Bronchial epithelial cell (primary cell): ENCODE data around the gene AKT3. TPM values are rescaled to one million over a fixed set of nuclear protein-coding genes. Genes with fewer than 3 reads are reported as not detected.

ENCODE experiments used
- DNase-seq: peaks from one replicate; pipeline ENCODE4 v3.0.0-alpha.2; 2010; ENCODE audit warnings: low read depth
- FAIRE-seq: peaks from 2 replicates; lab custom pipeline; 2011; peaks lifted over from hg19 to GRCh38; lab: Jason Lieb, UNC
- H3K27me3 ChIP-seq: 2 replicates; pipeline ENCODE4 v1.5.1; 2011; ENCODE audit warnings: low read length; ENCODE audit not compliant: control insufficient read depth, insufficient read depth
- H3K36me3 ChIP-seq: 2 replicates; pipeline ENCODE4 v1.5.1; 2011; ENCODE audit warnings: low read length; ENCODE audit not compliant: control insufficient read depth, insufficient read depth
- H3K4me3 ChIP-seq: 2 replicates; pipeline ENCODE4 v1.5.1; 2011; ENCODE audit warnings: mild to moderate bottlenecking, low read depth, low read length, control low read depth
- total RNA-seq: library from RNA; depleted of rRNA; stranded (reverse); fragments of >200 nt; gene quantifications from 2 replicates; pipeline ENCODE4 v1.2.1, GENCODE V29; 2014
- TF ChIP-seq, protein P1 (sequence below): IDR thresholded peaks from 2 replicates; pipeline ENCODE4 v1.5.1; 2011; ENCODE audit warnings: mild to moderate bottlenecking, moderate library complexity, low read length, control low read depth, inconsistent platforms; ENCODE audit not compliant: insufficient read depth, severe bottlenecking

Gene AKT3
- total RNA-seq, 1 donor from 2014 or later, result 7.9 TPM

DNA sequence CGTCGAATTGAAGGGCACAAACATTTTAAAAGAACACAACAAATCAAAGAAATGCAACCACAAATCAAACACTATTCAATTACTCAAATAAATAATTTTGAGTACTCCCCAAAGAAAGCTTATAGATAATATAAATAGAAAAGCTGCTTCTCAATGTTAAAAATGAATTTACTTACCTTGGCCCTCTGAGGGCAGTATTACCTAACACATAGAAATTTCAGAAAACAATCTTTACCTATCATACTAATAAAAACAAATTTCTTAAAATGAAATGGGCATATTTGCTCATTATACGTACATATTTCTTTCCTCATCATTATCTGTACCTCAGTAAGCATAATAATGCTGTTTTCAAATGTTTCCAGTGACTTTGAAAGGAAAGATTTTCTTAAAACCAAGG, 141.8 kb downstream of the AKT3 start:
- TF ChIP-seq, protein P1, sequence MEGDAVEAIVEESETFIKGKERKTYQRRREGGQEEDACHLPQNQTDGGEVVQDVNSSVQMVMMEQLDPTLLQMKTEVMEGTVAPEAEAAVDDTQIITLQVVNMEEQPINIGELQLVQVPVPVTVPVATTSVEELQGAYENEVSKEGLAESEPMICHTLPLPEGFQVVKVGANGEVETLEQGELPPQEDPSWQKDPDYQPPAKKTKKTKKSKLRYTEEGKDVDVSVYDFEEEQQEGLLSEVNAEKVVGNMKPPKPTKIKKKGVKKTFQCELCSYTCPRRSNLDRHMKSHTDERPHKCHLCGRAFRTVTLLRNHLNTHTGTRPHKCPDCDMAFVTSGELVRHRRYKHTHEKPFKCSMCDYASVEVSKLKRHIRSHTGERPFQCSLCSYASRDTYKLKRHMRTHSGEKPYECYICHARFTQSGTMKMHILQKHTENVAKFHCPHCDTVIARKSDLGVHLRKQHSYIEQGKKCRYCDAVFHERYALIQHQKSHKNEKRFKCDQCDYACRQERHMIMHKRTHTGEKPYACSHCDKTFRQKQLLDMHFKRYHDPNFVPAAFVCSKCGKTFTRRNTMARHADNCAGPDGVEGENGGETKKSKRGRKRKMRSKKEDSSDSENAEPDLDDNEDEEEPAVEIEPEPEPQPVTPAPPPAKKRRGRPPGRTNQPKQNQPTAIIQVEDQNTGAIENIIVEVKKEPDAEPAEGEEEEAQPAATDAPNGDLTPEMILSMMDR, result peak; percentile 2

DNA sequence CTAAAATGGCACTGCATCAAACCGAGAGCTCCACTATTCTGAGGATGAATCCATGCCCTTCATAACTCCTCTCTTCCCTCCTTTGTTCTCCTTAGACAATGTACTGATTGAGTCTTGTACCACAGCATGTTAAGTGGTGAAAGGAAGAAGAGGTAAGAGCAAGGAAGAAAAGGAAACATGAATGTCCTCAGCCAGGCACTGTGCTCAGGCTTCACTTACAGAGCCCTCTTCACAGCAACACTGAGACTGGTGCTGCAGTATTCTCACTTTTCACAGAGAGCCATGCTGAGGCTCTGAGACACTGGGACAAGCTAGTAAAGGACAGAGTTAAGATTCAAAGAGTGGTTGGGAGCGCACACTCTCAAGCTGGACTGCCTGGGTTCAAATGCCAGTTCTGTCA, 143.5 kb downstream of the AKT3 start:
- Histone ChIP-seq H3K36me3 (no peaks in the 10 kb centered on the region), H3K4me3 (no peak overlapping the region), H3K27me3 (no peaks in the 10 kb centered on the region)
- FAIRE-seq (no peak), DNase-seq (no peak)
- TF ChIP-seq, protein P1, result no peak

More for the DNA sequence above, 141.8 kb downstream of the AKT3 start:
- Histone ChIP-seq H3K36me3 (no peaks in the 10 kb centered on the region), H3K4me3 (no peak overlapping the region), H3K27me3 (no peaks in the 10 kb centered on the region)
- peak; percentile 15 for DNase-seq
- no peak for FAIRE-seq

DNA sequence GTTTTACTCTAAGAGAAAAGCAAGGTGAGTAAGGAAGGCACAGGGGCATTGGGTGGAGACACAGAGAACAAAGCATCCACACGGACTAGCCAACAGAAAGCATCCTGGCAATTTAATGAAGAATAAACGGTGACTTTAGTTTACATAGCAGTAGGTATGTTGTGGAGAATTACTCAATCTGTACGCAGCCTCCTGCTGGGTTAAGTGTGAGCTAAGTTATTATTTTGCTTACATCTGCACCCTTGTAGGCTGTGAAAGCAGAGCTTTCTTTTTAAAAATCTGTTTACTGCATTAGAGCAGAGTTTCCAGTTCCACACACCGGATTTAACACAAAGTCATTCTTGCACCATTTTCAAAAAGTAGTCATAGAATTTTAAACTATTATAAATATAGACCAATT, 144.5 kb downstream of the AKT3 start:
- no peak overlapping the region for H3K4me3 ChIP-seq
- no peaks in the 10 kb centered on the region for H3K27me3 ChIP-seq
- no peaks in the 10 kb centered on the region for H3K36me3 ChIP-seq
- TF ChIP-seq, protein P1, result no peak
- FAIRE-seq (no peak), DNase-seq (no peak)

DNA sequence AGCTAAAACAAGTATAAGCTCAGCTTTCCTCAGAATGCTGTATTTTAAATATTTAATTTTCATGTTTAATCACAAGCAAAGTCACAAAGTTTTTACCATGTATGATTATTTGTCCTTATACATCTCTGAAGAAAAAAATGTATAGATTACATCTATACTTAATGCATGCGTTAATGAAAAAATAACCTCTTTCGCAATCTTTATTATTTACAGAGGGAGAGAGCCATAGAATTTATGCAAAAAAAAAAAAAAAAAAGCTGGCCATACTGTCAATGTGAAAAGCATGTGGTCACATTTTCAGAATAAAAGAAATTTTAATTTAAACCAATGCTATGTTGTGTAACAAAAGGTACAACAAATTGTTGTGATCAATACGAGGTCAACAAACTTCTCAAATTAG, 148.2 kb downstream of the AKT3 start:
- no peak for FAIRE-seq

DNA sequence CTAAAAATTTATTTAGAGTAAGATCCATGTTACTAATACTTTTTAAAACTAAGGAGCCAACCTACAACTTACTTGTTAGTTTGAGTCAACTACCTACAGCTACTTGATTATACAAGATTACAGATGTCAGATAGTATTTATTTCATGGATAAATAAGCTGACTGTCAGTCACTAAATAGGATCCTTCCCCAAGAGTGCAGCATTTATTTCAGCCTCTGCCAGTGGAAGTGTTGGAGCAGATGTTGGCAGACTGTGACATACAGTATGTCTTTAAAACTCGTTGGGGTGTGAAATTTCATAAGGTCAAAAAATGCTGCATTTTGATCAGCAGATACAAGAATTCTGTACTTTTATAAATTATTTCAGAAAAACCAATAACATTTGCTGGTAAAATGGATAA, 156.2 kb downstream of the AKT3 start:
- no peak for FAIRE-seq
- H3K4me3 ChIP-seq, result no peak overlapping the region
- no peak for DNase-seq
- TF ChIP-seq, protein P1, result no peak
- no peaks in the 10 kb centered on the region for H3K27me3 ChIP-seq
- no peaks in the 10 kb centered on the region for H3K36me3 ChIP-seq

More for the DNA sequence above, 148.2 kb downstream of the AKT3 start:
- no peak for DNase-seq
- TF ChIP-seq, protein P1, result no peak
- Histone ChIP-seq H3K36me3 (no peaks in the 10 kb centered on the region), H3K27me3 (no peaks in the 10 kb centered on the region), H3K4me3 (no peak overlapping the region)

DNA sequence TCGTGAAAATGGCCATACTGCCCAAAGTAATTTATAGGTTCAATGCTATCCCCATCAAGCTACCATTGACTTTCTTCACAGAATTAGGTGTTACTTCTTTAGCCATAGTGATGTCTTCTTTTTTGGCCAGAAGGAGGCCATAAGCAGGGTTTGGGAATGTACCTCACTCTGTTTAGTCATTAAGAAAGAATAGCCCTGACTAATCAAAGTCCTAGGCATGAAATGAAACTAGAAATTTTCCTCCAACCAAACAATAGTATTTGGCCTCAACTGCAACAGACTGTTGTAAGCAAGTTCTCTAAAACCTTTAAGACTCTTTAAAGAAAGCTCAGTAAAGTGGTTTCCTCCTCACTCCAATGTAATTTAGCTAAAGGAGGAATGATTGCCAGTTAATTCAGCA, 163.9 kb downstream of the AKT3 start:
- Histone ChIP-seq H3K36me3 (no peaks in the 10 kb centered on the region), H3K27me3 (no peaks in the 10 kb centered on the region), H3K4me3 (no peak overlapping the region)
- no peak for FAIRE-seq
- peak; percentile 18 for DNase-seq
- TF ChIP-seq, protein P1, result no peak
